CD14-positive monocyte (primary cell): Measurements from ENCODE around the gene CCDC178. TPM values are rescaled to one million over a fixed set of nuclear protein-coding genes. Genes with fewer than 3 reads are reported as not detected.

ENCODE experiments used
- DNase-seq, 3 donors: peaks; one replicate each; pipeline ENCODE4 v3.0.0-alpha.2; 2011 to 2022
- H2AFZ ChIP-seq: 2 replicates; pipeline ENCODE4 v1.6.0; 2012; ENCODE audit warnings: mild to moderate bottlenecking, low read depth, low read length, inconsistent platforms; ENCODE audit not compliant: insufficient read depth, poor library complexity, severe bottlenecking
- H3K27ac ChIP-seq, 2 donors: 1 replicate in 1 of 2; 2 replicates in 1 of 2; pipeline ENCODE4 v1.5.1; 2012 to 2013; ENCODE audit warnings: low read length in 2 of 2, control low read depth in 1 of 2, inconsistent platforms in 1 of 2, low read depth in 1 of 2, mild to moderate bottlenecking in 1 of 2
- H3K27me3 ChIP-seq, 2 donors: one replicate each; pipeline versions ENCODE4 v1.6.0 to v1.6.1; 2011 to 2013; ENCODE audit warnings: low read length in 2 of 2; ENCODE audit not compliant: control insufficient read depth in 2 of 2, insufficient read depth in 2 of 2
- H3K36me3 ChIP-seq, 2 donors: replicated peaks in 1 of 2; 1 replicate in 1 of 2; 2 replicates in 1 of 2; pipeline versions ENCODE4 v1.5.1 to v1.6.1; 2012 to 2013; ENCODE audit warnings: low read length in 2 of 2, control low read depth in 1 of 2, inconsistent platforms in 1 of 2, mild to moderate bottlenecking in 1 of 2; ENCODE audit not compliant: insufficient read depth in 2 of 2, control insufficient read depth in 1 of 2
- H3K4me1 ChIP-seq, 2 donors: 1 replicate in 1 of 2; 2 replicates in 1 of 2; pipeline versions ENCODE4 v1.5.1 to v1.6.1; 2012 to 2013; ENCODE audit warnings: low read length in 2 of 2, control low read depth in 1 of 2, inconsistent platforms in 1 of 2, mild to moderate bottlenecking in 1 of 2, moderate library complexity in 1 of 2; ENCODE audit not compliant: insufficient read depth in 2 of 2, control insufficient read depth in 1 of 2
- H3K4me2 ChIP-seq: replicated peaks from 2 replicates; pipeline ENCODE3; 2012; ENCODE audit warnings: low read length, moderate library complexity, mild to moderate bottlenecking; ENCODE audit not compliant: poor library complexity, severe bottlenecking; ENCODE audit errors: extremely low read depth
- H3K4me3 ChIP-seq, 3 experiments: fragments of 200-600 bp in 1 of 3; sonication (generic) in 1 of 3; replicated peaks in 1 of 3; 1 replicate in 2 of 3; 2 replicates in 1 of 3; pipeline ENCODE4 v1.5.1; 2011 to 2013; ENCODE audit warnings: low read length in 3 of 3, mild to moderate bottlenecking in 3 of 3, control low read depth in 2 of 3, low read depth in 2 of 3, inconsistent platforms in 1 of 3, moderate library complexity in 1 of 3
- H3K79me2 ChIP-seq: 2 replicates; pipeline ENCODE4 v1.6.0; 2012; ENCODE audit warnings: mild to moderate bottlenecking, control low read depth, inconsistent platforms, low read length, moderate library complexity; ENCODE audit not compliant: insufficient read depth
- H3K9ac ChIP-seq: 2 replicates; pipeline ENCODE4 v1.6.0; 2017; ENCODE audit warnings: low read length, mild to moderate bottlenecking; ENCODE audit not compliant: insufficient read depth, poor library complexity, severe bottlenecking
- H3K9me3 ChIP-seq, 2 donors: replicated peaks in 1 of 2; 1 replicate in 1 of 2; 2 replicates in 1 of 2; pipeline versions ENCODE4 v1.5.1 to v1.6.1; 2012 to 2013; ENCODE audit warnings: low read length in 2 of 2, control low read depth in 1 of 2; ENCODE audit not compliant: control insufficient read depth in 1 of 2, insufficient read depth in 1 of 2
- H4K20me1 ChIP-seq: 2 replicates; pipeline ENCODE4 v1.6.0; 2012; ENCODE audit warnings: mild to moderate bottlenecking, low read length, control low read depth, moderate library complexity; ENCODE audit not compliant: insufficient read depth
- H3K27ac Mint-ChIP-seq, 7 donors: one replicate each; pipeline ENCODE4 v1.8.0; 2020; ENCODE audit warnings: mild to moderate bottlenecking in 7 of 7, mixed read lengths in 7 of 7, moderate library complexity in 6 of 7, inconsistent platforms in 2 of 7
- H3K27me3 Mint-ChIP-seq, 3 donors: one replicate each; pipeline ENCODE4 v1.8.0; 2021 to 2022; ENCODE audit warnings: low read depth in 3 of 3, mild to moderate bottlenecking in 3 of 3, mixed read lengths in 3 of 3, moderate library complexity in 3 of 3, inconsistent platforms in 1 of 3
- H3K36me3 Mint-ChIP-seq, 2 donors: one replicate each; pipeline ENCODE4 v1.8.0; 2020; ENCODE audit warnings: mixed read lengths in 2 of 2, inconsistent platforms in 1 of 2, mild to moderate bottlenecking in 1 of 2
- H3K4me1 Mint-ChIP-seq: one replicate; pipeline ENCODE4 v1.8.0; 2020; ENCODE audit warnings: mild to moderate bottlenecking, mixed read lengths
- H3K4me3 Mint-ChIP-seq, 2 donors: one replicate each; pipeline ENCODE4 v1.8.0; 2020; ENCODE audit warnings: mild to moderate bottlenecking in 2 of 2, mixed read lengths in 2 of 2, moderate library complexity in 1 of 2
- H3K9me3 Mint-ChIP-seq, 7 donors: one replicate each; pipeline ENCODE4 v1.8.0; 2020 to 2022; ENCODE audit warnings: mixed read lengths in 7 of 7, mild to moderate bottlenecking in 6 of 7, moderate library complexity in 6 of 7, inconsistent platforms in 2 of 7
- CTCF ChIP-seq: fragments of 200-600 bp; IDR thresholded peaks from one replicate; pipeline ENCODE4 v1.8.0; 2022; ENCODE audit warnings: antibody characterized with exemption, mild to moderate bottlenecking
- WGBS: methylation state at CpG from one replicate; pipeline ENCODE4 v1.1.5; 2013; ENCODE audit warnings: missing lambda C conversion rate; ENCODE audit not compliant: insufficient coverage; 5-methylcytosine and 5-hydroxymethylcytosine counted together
- intact Hi-C, 2 donors: fragments of 100-400 bp; cut with micrococcal nuclease; formaldehyde crosslinking; loops; one replicate each; pipeline versions ENCODE4 v1.15.0 to v1.15.1; 2023
- polyA plus RNA-seq, 3 donors: library from polyadenylated mRNA; depleted of rRNA in 1 of 3; unstranded in 2 of 3; stranded (reverse) in 1 of 3; fragments of 300-500 nt in 2 of 3; fragments of >200 nt in 1 of 3; fragmentation: Illumina TruSeq in 2 of 3; gene quantifications; 1 replicate in 2 of 3; 2 replicates in 1 of 3; pipeline ENCODE4 v1.2.3, GENCODE V29; 2012 to 2021

The CCDC178 gene
- polyA plus RNA-seq, 3 donors, result not detected

- no peak for DNase-seq
- no peaks in the 10 kb centered on the region for H3K9me3 ChIP-seq
- no peak overlapping the region for H3K27ac ChIP-seq
- no peaks in the 10 kb centered on the region for H3K79me2 ChIP-seq
- WGBS, result 65% methylated on average over 2 of the region's 5 CpGs
- H3K4me3 Mint-ChIP-seq, result no peak overlapping the region
- H3K27ac Mint-ChIP-seq, result no peak overlapping the region
- H3K9ac ChIP-seq, result no peak overlapping the region
- no peak overlapping the region for H2AFZ ChIP-seq
- H3K9me3 Mint-ChIP-seq, result no peaks in the 10 kb centered on the region
- H3K36me3 ChIP-seq, result no peaks in the 10 kb centered on the region
- no peaks in the 10 kb centered on the region for H3K36me3 Mint-ChIP-seq
- H3K27me3 Mint-ChIP-seq, result peaks cover 0 to 2% (median 0%) of the 10 kb centered on the region in 3 donors
- H3K4me2 ChIP-seq, result no peak overlapping the region
- no peak for TF ChIP-seq CTCF
- H3K4me3 ChIP-seq, result no peak overlapping the region
- no peaks in the 10 kb centered on the region for H3K4me1 Mint-ChIP-seq
- intact Hi-C loops, result no loop called here
- H3K27me3 ChIP-seq, result peaks cover 0 to 2% of the 10 kb centered on the region in 2 donors
- no peaks in the 10 kb centered on the region for H3K4me1 ChIP-seq
- no peaks in the 10 kb centered on the region for H4K20me1 ChIP-seq
Measured at GRCh38 chr18:32937597-32937996, 502.9 kb downstream of the CCDC178 start.

DNA sequence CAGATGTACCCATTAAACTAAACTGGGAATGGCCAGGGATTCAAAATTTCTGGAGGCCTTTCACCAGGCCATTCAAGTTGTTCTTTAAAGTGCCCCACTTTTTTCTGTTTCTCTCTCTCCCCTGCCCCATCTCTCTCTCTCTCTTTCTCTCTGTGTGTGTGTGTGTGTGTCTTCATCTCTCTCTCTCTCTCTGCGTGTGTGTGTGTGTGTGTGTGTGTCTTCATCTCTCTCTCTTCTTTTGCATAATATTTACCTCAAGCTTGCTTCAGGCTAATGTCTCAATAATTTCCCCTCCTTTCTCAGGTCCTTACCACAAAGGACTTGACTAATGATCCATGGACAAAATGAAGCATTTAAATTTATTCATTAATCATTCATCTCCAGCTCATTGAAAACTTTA lies 503.5 kb downstream of the CCDC178 start:
- Histone ChIP-seq H3K4me1 (no peaks in the 10 kb centered on the region), H3K27me3 (peaks cover 0 to 2% of the 10 kb centered on the region in 2 donors), H3K4me3 (no peak overlapping the region), H2AFZ (no peak overlapping the region), H3K9ac (no peak overlapping the region), H3K27ac (no peak overlapping the region), H3K79me2 (no peaks in the 10 kb centered on the region), H4K20me1 (no peaks in the 10 kb centered on the region), H3K4me2 (no peak overlapping the region), H3K36me3 (no peaks in the 10 kb centered on the region), H3K9me3 (no peaks in the 10 kb centered on the region)
- Mint-ChIP-seq H3K4me1 (no peaks in the 10 kb centered on the region), H3K9me3 (no peaks in the 10 kb centered on the region), H3K36me3 (no peaks in the 10 kb centered on the region), H3K27me3 (peaks cover 0 to 2% (median 0%) of the 10 kb centered on the region in 3 donors), H3K4me3 (no peak overlapping the region), H3K27ac (no peak overlapping the region)
- no CpG with 5 or more reads among the region's 1 CpG for WGBS
- DNase-seq, result no peak
- TF ChIP-seq CTCF, result no peak
- intact Hi-C loops, result no loop called here
